GM19455 (cell line): ENCODE data around the gene DLG5.
A peak's percentile ranks its signal among the peaks of the same experiment; 100 is the strongest.

ENCODE experiments used
- ATAC-seq: cut with Tn5 transposase; IDR thresholded peaks from one replicate; pipeline ENCODE4 v1.9.1; 2021; ENCODE audit not compliant: unreplicated experiment

Gene DLG5

GRCh38 chr10:77825965-77826364 is 100.6 kb downstream of the DLG5 start:
- ATAC-seq: no peak

- ATAC-seq: no peak
These were observed 101.6 kb downstream of the DLG5 start for GRCh38 chr10:77824908-77825307.

- no peak for ATAC-seq
These were observed 102.6 kb downstream of the DLG5 start for GRCh38 chr10:77823811-77824542.

- no peak for ATAC-seq
These were observed 105.0 kb downstream of the DLG5 start for GRCh38 chr10:77821551-77821950.

GRCh38 chr10:77821036-77821435 is 105.5 kb downstream of the DLG5 start:
- ATAC-seq: no peak

GRCh38 chr10:77820349-77820748 is 106.2 kb downstream of the DLG5 start:
- no peak for ATAC-seq

- no peak for ATAC-seq
These were observed 107.1 kb downstream of the DLG5 start for GRCh38 chr10:77819210-77820112.

- no peak for ATAC-seq
These were observed 108.2 kb downstream of the DLG5 start for GRCh38 chr10:77818378-77818777.

- no peak for ATAC-seq
These were observed 109.0 kb downstream of the DLG5 start for GRCh38 chr10:77817541-77817940.

- ATAC-seq: no peak
These were observed 110.2 kb downstream of the DLG5 start for GRCh38 chr10:77816311-77816710.

- ATAC-seq: no peak
These were observed 113.8 kb downstream of the DLG5 start for GRCh38 chr10:77812741-77813140.

- no peak for ATAC-seq
These were observed 114.6 kb downstream of the DLG5 start for GRCh38 chr10:77811831-77812430.

GRCh38 chr10:77810446-77811335 is 115.9 kb downstream of the DLG5 start:
- no peak for ATAC-seq

- no peak for ATAC-seq
These were observed 117.2 kb downstream of the DLG5 start for GRCh38 chr10:77809336-77809735.

- ATAC-seq: no peak
These were observed 118.8 kb downstream of the DLG5 start for GRCh38 chr10:77807706-77808105.

GRCh38 chr10:77806511-77807157 is 119.9 kb downstream of the DLG5 start:
- ATAC-seq: no peak

- ATAC-seq: no peak
These were observed 120.9 kb downstream of the DLG5 start for GRCh38 chr10:77805676-77806075.

GRCh38 chr10:77804371-77804770 is 122.2 kb downstream of the DLG5 start:
- no peak for ATAC-seq

GRCh38 chr10:77801474-77802161 is 124.9 kb downstream of the DLG5 start:
- ATAC-seq: peak; percentile 73
